Effector CD4-positive, alpha-beta T cell (primary cell): Measurements from ENCODE around the gene KDM7A.
A peak's percentile ranks its signal among the peaks of the same experiment; 100 is the strongest.
"Not testable (repeated sequence)": the region's sequence is repeated elsewhere in the genome, so short reads cannot be mapped to it uniquely, and the experiment has no call there.

ENCODE experiments used
- DNase-seq: peaks from one replicate; pipeline ENCODE4 v3.0.0-alpha.2; 2020

KDM7A gene

DNA sequence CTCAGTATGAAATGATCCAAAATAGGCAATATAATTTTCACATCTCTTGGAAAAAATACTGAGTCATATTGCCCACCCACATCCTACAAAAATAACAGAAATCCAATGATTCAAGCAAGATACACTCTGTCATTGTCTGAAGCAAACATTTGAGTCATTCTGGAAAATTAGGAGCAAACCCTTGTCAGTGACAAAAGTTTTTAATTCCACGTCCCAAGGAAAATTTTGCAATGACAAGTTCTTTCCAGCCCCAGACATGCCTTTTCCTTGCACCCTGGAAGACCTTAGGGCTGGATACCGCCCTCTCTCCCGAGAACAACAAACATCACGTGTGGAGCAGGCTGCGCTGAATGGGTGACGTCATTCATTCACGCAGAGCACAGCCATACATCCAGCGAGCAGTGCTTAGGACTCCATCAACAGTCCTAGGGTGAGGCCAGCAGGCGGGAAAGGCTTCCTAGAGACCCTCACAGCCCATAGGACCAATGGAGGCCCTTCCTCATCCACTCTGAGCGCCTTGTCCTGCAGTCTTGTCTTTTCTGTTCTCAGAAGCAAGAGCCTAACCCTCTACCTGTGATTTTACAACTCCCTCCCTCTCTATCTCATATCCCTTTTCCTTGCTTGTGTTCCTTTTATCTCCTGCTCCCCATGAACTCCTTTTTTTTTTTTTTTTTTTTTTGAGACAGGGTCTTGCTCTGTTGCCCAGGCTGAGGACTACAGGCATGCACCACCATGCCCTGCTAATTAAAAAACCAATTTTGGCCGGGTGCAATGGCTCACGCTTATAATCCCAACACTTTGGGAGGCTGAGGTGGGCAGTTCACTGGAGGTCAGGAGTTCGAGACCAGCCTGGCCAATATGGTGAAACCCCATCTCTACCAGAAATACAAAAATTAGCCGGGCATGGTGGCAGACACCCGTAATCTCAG is 23.5 kb upstream of the KDM7A start:
- no peak for DNase-seq

DNA sequence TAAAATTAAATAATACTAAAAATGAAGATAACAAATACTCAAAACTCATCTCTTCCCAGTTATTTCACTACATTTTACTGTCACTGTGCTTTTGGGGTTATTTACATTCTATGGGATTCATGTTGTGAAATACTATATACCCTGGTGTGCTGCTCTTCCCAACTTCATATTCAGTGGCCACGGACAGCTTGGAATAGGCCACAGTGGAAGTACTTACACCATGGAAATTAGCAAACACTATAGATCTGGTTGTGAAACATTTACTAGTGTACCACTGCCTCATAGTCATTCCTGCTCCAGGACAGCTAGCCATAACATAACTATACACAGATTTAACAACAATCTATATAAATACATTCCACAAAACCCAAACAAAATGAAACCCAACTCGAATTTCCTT is 21.2 kb upstream of the KDM7A start:
- no peak for DNase-seq

DNA sequence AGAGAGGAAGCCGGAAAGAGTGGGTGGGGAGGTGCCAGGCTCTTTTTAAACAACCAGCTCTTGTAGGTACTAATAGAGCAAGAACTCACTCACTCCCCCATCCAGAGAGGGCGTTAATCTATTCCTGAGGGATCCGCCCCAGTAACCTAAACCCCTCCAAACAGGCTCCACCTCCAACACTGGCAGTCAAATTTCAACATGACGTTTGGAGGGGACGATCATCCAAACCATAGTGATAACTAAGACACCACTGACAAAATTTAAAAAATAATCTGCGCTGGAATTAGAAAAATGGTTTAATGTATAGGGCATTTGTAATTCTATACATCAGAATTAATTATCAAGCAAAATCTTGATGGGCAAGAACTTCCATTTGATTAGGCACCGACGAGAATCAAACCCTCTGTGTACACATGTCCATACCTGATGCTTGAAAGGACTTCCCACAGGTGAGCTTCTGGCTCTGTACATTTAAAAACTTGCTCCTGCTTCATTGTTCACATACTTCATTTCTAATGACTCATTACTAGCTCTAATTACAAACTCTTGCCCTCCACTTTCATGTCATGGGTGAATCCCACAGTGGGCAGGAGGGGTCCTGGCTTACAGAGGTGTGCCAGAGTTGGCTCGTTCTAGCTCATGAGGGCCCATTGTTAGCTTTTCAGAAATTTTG is 20.6 kb upstream of the KDM7A start:
- DNase-seq = no peak

DNA sequence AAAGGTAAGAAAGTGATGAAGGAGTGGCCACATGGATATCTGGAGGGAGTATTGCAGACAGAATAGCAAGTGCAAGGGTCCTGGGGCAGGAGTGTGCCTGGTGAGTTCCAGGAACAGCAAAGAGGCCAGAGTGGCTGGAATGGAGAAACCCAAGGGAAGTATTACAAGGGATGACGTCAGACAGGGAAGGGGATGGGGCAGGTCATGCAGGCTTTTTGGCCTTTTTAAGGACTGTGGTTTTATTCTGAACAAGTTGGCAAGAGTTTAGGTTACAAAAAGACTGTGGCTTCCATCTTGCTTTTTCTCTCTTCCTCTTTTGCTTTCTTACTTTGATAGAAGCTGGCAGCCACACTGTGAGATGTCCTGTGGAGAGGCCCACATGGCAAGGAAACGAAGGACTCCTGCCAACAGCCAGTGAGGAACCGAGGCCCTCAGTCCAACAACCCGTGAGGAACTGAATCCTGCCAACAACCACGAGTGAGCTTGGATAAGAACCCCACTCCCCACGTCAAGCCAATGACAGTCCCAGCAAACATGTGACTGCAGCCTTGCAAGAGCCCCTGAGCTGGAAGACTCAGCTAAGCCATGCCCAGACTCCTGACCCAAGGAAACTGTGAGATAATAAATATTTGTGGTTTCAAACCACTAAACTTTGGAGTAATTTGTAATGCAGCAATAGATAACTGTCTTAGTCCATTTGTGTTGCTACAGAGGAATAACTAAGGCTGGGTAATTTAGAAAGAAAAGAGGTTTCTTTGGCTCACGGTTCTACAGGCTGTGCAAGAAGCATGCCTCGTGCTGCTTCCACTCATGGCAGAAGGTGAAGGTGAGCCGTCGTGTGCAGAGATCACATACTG is 19.8 kb upstream of the KDM7A start:
- no peak for DNase-seq

DNA sequence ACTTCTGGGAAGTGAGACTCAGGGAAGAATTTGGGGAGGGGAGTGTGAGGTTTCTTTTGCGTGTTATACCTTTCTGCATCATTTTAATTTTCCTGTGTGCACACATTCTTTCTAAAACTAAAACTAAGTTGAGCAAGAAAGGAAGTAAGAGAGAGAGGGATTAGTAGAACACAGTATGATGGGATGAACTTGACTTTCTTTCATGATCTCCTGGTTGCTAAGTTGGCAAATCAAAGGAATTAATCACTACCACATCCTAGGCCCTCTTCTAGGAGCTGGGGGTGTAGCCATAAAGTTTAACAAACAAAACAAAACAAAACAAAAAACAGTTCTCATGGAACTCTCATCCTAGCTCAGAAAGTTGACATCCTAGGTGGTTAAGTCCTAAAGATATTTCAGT is 19.1 kb upstream of the KDM7A start:
- DNase-seq = no peak

DNA sequence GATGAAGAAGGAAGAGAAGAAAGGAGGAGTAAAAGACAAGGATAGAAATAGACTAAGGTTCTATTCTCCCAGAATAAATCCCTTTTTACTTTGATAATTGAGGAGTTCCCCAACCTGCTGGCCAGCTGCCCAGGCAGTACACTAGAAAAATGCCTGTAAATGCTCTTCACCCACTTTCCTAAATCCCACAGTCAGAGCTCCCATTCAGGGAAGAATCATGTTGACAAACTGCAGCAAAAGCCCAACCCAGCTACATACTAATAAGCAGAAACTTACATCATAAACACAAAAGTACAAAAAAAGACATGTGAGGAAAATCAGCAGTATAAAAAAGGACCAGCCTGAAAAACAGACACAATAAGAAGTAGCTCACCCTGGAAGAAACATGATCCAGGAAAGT is 15.8 kb upstream of the KDM7A start:
- DNase-seq = no peak

DNA sequence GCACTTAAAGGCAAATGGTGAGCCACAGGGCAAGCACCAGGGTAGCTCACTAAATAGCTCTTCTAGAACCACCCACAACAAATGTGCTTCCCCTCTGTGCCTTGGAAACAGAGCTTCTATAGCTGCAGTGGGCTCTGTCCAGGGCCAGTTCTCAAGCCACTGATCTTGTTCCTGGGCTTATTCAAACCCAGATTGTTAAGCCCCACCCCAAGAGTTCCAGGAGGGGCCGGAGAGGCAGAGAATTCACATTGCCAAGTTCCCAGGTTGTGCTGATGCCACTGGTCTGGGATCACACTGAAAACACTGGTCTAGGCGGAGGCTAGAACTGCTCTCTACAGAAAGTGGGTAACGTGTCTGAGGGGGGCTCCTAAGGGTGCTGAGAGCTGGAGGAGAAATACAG is 15.4 kb upstream of the KDM7A start:
- no peak for DNase-seq

DNA sequence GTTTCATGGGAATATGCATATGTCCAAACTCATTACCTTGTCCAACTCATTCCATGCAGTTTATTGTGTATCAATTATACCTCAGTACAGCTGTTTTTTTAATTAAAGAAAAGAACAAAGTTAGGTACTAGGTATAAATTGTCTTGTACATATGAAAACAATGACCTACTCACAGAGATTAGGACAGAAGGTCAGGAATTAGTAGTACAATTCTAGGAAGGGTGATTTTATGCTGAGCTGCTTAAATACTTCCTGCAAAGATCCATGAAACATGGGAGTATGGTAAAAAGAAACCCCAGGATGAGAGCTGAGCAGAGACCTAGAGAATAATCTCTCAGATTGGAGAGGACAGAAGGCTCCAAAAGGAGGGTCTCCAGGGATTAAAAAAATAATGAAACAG is 13.8 kb upstream of the KDM7A start:
- no peak for DNase-seq

DNA sequence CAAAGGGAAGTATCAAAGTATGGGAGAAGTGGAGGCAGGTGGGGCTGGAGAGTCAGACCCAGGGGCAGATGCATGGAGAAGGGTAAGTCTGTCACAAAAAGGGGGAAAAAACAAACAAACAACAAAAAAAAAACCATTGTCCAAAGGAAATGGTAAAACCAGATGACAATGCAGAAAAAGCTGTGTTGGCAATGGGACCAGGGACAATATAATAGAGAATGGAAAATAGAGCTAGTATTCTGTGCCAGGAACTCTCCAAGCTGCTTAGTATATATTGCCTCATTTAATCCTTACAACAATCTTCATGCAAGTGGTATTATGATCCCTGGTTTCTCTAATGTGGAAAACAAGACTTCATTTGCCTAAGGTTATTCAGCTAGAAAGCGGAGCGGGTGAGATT is 13.1 kb upstream of the KDM7A start:
- DNase-seq = no peak

DNA sequence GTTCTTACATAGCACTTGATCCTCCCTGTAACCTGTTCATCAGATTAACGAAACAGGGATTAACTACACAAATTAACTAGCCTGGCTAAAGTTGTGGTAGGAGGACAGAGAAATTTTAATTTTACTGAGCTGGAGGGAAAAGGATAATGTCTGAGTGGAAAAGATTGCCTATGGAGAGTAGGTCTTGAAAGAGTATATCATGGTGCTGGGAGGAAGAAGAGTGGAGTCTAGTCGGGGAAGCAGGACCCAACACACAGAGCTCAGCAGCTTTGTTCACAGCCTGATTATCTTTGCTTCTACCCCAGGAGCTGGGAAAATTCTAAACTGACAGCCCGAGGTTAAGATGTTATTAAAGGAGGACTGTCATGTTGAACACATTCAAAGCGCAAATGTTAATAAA is 6.1 kb upstream of the KDM7A start:
- DNase-seq = no peak

DNA sequence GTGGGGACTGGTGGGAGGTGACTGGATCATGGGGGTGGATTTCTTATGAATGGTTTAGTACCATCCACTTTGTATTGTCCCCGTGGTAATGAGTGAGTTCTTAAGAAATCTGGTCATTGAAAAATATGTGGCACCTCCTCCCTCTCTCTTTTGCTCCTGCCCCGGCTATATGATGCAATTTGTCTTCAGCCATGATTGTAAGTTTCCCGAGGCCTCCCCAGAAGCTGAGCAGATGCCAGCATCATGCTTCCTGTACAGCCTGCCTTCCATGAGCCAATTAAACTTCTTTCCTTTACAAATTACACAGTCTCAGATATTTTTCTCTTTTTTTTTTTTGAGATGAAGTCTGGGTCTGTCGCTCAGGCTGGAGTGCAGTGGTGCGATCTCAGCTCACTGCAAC is 2.6 kb upstream of the KDM7A start:
- no peak for DNase-seq

DNA sequence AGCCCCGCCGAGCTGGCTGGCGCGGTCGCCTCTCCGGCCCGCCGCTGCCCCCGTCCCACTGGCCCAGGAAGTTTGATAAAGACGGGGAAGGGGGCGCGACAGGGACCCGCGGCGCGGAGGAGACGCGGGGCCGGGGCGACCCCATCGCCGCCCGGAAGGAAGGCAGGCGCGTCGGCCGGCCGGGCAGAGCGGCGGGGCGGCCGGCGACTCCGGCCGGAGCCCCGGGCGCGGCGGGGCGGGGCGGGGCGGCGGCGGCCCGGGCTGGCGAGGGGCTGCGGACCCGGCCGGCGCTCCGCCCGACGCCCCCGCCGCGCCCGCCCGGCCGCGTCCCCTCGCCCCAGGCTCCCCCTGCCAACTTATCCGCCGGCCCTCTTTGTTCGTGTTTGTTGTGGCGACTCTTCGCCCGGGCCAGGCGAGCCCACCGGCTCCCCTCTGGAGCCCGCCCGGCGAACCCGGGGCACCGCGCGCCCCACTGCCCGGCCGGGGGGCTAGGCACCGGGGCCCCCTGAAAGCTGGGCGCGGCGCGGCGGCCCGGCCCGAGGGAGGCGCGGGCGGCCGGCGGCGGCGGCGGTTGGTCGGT is 571 bp downstream of the KDM7A start:
- peak; percentile 3 for DNase-seq

DNA sequence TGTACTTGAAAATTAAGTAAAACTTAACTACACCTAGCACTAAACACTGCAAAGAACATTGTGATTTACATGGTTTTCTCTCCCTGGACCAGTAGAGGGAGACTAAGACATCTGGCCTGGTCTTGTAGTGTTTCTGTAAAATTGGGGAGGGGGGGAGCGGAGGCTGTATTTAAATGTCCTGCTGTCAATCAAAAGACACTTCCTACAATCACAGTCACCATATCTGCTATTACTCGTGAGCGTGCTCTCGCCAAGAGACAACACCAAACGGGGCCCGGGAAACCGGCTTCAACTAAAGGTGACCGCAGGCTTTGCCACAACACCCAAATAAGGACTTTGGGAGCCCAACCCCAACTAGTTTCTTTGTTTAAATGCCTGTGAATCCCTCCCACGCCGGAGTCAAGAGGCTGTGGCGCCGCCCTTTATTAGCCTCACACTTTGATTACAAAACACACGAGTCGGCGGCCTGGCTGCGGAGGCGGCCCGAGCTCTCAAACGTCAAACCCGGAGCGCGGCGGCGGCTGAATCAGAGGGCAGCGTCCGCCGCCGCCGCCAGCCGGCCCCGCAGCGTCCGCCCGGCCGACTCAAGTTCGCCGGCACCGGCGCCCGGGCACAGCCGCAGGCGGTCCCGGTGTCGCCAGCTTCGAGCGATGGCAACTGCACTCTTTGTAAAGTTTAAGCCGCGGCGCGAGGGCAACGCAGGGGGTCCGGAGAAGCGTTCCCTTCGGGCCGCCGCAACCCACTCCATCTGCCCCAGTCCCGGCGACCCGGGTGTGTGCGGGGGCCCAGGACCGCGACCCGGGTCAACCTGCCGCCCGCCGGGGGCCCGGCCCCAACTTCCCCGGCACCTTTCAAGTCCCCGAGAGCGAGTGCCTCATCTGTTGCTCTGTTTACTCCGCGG is 1.3 kb downstream of the KDM7A start:
- DNase-seq = peak; percentile 90

DNA sequence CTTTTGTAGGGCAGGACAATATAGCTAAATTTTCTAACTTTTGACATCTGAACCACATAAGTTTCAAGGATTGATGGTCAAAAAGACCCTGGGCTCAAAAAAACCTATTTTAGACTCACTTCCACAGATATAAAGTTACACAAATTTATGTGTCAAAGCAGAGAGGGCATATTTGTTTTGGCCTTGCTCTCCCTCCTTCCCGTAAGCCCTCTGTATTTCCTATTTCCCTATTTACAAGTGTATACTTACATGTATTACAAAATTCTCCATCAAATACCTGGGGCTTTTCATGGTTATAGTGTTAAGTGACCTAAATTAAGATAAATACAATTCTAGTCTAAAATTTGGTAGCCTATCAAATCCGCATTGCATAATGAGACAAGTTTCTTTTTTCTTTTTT is 2.6 kb downstream of the KDM7A start:
- DNase-seq = no peak

DNA sequence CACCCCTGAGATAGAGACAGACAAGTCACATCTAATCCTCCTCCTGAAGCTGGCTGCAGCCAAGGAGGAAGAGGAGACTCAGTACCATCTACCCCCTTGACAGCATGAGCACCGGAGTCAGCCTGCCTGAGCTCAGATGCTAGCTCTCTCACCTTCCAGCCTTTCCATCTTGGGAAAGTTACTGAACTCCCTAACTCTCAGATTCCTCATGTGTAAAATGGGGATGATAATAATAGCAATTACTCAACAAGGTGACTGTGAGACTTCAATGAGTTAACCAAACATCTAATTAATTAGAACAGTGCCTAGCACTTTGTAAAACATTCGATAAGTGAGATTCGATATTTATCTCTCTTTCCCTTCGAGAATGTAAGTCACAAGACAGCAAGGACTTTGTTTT is 6.4 kb downstream of the KDM7A start:
- DNase-seq = no peak

DNA sequence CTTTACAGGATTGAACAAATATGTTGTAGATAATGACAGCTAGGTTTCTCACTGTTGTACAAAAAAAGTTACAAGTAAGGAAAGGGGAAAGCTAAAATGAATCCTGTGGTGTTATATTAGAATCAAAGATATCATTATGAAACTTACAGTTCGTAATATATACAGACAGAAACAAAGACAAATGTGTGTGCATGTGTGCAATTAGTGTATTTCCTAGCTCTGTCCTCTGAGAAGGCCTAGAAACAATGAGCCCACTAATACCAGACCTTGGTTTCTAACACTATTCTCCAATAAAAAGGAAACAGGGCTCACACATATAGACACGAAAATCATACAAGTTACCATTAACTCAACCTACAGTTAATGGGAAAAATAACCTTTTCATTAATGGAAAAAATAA is 8.0 kb downstream of the KDM7A start:
- no peak for DNase-seq

DNA sequence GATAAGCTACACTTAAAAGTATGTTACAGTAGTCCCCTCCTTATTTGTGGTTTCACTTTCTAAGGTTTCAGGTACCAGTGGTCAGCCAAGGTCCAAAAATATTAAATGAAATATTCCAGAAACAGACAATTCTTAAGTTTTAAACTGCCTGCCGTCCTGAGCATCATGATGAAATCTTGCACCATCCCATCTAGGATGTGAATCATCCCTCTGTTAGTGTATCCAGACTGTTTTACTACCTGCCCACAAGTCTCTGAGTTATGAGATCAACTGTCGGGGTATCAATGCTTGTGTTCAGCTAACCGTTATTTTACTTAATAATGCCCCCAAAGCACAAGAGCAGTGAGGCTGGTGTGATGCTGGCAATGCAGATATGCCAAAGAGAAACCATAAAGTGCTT is 11.4 kb downstream of the KDM7A start:
- DNase-seq = no peak

DNA sequence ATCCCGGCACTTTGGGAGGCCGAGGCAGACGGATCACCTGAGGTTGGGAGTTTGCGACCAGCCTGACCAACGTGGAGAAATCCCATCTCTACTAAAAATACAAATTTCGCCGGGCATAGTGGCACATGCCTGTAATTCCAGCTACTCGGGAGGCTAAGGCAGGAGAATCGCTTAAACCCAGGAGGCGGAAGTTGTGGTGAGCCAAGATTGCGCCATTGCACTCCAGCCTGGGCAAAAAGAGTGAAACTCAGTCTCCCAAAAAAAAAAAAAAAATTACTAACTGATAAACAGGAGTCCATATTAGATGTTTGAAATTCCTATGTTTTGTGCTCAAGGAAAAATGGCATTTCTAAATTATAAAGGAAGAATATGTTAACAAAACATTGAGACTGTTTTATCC is 14.7 kb downstream of the KDM7A start:
- not testable (repeated sequence) for DNase-seq

DNA sequence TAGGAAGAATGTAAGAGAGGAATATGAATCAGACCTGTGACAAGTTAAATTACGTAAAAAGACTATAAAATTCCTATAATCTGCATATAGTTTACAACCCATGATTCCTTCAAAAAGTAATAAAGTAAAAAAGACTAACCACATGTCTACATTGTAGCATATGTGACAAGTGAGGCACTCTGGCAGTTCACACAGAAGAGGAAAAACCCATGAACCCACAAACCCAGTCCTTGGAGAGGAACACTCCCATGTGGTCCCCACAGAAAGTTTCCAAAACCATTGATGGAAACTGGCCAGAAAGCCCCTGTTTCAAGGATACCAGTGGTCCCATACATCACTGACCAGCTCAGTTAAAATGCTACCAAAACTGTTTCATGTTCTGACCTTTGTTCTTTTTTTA is 15.7 kb downstream of the KDM7A start:
- DNase-seq = no peak

DNA sequence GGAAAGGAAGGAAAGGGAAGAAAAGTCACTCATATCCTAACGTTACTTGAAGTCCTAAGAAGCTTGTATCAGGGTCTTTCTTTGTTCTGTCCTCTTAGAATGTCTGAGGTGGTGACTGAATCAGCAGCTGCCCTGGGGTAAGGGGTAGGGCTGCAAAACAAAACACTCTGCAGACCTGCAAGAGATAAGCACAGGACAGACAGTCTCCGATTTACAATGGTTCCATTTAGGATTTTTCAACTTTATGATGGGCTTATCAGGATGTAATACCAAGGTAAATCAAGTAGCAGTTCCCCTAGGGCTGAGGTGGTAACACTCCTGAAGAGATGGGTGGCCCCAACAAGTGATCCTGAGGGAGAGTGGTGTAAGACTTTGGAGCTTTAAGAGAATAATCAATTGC is 16.5 kb downstream of the KDM7A start:
- no peak for DNase-seq

DNA sequence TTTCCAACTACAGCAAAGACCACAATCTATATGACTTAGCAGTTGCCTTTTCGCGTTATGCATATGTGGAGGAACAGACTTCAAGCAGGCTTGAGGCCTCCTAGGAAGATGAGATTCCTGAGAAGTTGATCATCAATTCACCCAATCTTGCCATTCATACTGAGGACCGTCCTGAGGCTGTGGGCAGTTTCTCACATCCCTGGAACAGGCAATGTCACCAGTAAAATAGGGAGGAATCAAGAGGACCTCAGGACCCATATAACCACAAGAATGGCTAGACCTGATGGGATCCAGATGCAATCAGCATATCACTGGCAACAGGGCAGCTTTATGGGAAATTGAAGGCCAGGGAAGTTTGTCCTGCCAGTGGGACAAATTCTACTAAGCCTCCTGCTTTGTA is 17.3 kb downstream of the KDM7A start:
- no peak for DNase-seq

DNA sequence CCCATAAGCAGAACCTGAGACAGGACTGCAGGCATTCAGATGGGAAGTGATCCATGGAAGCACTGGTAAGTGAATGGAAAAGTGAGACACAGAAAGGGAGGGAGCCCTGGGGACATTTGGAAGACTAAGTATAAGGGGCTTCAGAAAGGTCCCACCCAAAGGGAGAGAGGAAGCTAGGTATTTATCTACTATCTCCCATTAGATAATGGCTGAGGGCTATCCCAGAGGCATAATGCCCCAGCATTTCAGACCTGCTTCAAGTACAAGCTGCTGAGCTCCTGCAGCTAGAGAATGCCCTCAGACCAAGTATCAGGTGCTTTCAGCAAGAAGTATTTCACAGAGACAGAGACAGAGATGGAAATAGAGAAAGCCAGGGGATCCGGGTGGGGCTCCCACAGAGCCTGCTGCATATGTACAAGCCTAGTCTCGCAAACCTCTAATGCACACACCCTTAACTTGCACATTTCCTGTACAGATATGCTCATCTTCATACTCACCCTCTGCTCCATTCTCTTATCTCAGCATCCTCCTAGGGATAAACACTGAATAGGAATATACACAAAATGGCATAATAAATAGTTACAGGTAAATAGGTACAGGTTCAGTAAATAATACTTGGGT is 20.2 kb downstream of the KDM7A start:
- no peak for DNase-seq
